ENCODE measurements around the gene KIAA1217. TPM values are rescaled to one million over a fixed set of nuclear protein-coding genes. Genes with fewer than 3 reads are reported as not detected.

The KIAA1217 gene
- total RNA-seq, 1 donor from 2014 or later: 54.3 TPM

DNA sequence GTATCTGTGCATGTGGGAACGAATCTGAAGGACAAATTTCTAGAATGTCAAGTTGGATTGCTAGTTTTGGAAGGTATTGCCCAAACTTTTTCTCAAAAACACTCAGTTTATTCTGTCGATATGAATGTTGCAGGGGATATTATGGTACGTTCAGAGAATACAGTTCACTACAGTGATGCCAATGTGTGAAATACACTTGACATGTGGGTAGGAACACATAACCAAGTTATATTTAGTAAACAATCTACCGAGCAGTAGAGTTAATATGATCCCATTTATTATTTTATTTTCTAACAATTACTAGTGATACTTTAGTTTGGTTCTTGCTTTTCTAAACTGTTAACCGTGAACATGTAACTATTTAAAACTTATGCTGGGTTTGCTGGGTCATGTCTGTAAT is 37.4 kb downstream of the KIAA1217 start:
- Histone ChIP-seq H3K9me3 (no peaks in the 10 kb centered on the region), H3K4me1 (peaks cover 8% of the 10 kb centered on the region), H3K4me3 (no peak overlapping the region), H3K27me3 (no peaks in the 10 kb centered on the region), H3K27ac (no peak overlapping the region), H3K36me3 (no peaks in the 10 kb centered on the region)
- TF ChIP-seq POLR2AphosphoS5 (IDR thresholded peaks at IDR 0.05; ENCODE audit: insufficient read depth in 1 of 2, low read depth in 1 of 2): no peak
- TF ChIP-seq, protein P1, sequence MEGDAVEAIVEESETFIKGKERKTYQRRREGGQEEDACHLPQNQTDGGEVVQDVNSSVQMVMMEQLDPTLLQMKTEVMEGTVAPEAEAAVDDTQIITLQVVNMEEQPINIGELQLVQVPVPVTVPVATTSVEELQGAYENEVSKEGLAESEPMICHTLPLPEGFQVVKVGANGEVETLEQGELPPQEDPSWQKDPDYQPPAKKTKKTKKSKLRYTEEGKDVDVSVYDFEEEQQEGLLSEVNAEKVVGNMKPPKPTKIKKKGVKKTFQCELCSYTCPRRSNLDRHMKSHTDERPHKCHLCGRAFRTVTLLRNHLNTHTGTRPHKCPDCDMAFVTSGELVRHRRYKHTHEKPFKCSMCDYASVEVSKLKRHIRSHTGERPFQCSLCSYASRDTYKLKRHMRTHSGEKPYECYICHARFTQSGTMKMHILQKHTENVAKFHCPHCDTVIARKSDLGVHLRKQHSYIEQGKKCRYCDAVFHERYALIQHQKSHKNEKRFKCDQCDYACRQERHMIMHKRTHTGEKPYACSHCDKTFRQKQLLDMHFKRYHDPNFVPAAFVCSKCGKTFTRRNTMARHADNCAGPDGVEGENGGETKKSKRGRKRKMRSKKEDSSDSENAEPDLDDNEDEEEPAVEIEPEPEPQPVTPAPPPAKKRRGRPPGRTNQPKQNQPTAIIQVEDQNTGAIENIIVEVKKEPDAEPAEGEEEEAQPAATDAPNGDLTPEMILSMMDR (IDR thresholded peaks at IDR 0.05): no peak
- TF ChIP-seq POLR2A (IDR thresholded peaks at IDR 0.05): no peak
- no peak for DNase-seq (ENCODE audit: extremely low spot score in 2 of 2)
- intact Hi-C loops (cut with DNase I): no loop called here

DNA sequence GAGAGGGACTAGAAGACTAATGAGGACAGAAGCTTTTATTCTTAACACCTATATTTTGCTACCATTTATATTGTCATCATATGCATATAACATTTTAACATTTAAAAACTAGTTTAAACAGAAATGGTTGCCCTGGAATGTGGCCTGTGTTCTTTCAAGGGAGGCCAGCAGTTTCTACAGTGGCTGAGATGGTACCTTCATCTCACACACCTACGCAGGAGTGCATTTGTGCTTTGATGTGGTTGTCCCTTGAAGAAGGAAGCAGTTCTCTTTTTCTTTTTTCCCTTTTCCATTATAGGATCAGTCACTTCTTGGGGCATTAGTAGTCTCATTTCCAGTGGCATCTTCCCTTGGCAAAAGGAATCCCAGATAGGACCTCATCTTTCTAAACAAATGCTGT is 38.9 kb downstream of the KIAA1217 start:
- peaks cover 15% of the 10 kb centered on the region for H3K4me1 ChIP-seq
- no peaks in the 10 kb centered on the region for H3K9me3 ChIP-seq
- TF ChIP-seq POLR2A (IDR thresholded peaks at IDR 0.05) (no peak), POLR2AphosphoS5 (IDR thresholded peaks at IDR 0.05; ENCODE audit: insufficient read depth in 1 of 2, low read depth in 1 of 2) (no peak)
- TF ChIP-seq, protein P1 (IDR thresholded peaks at IDR 0.05): no peak
- no peak overlapping the region for H3K4me3 ChIP-seq
- H3K27ac ChIP-seq: no peak overlapping the region
- no peak for DNase-seq (ENCODE audit: extremely low spot score in 2 of 2)
- H3K36me3 ChIP-seq: no peaks in the 10 kb centered on the region
- H3K27me3 ChIP-seq: no peaks in the 10 kb centered on the region
- intact Hi-C loops (cut with DNase I): no loop called here

- Histone ChIP-seq H3K36me3 (no peaks in the 10 kb centered on the region), H3K27ac (no peak overlapping the region), H3K4me3 (no peak overlapping the region), H3K4me1 (peaks cover 16% of the 10 kb centered on the region), H3K27me3 (no peaks in the 10 kb centered on the region), H3K9me3 (no peaks in the 10 kb centered on the region)
- no peak for DNase-seq (ENCODE audit: extremely low spot score in 2 of 2)
- peak in 1 of 2 donors; percentile 64 for TF ChIP-seq POLR2AphosphoS5 (IDR thresholded peaks at IDR 0.05; ENCODE audit: insufficient read depth in 1 of 2, low read depth in 1 of 2)
- TF ChIP-seq POLR2A (IDR thresholded peaks at IDR 0.05): no peak
- intact Hi-C loops (cut with DNase I): no loop called here
Measured at GRCh38 chr10:24249829-24250415, 41.0 kb downstream of the KIAA1217 start.

GRCh38 chr10:24251547-24251946 is 42.6 kb downstream of the KIAA1217 start:
- no peaks in the 10 kb centered on the region for H3K9me3 ChIP-seq
- no peak for DNase-seq (ENCODE audit: extremely low spot score in 2 of 2)
- no peak overlapping the region for H3K4me3 ChIP-seq
- H3K27me3 ChIP-seq: no peaks in the 10 kb centered on the region
- TF ChIP-seq POLR2A (IDR thresholded peaks at IDR 0.05) (no peak), POLR2AphosphoS5 (IDR thresholded peaks at IDR 0.05; ENCODE audit: insufficient read depth in 1 of 2, low read depth in 1 of 2) (peak in 1 of 2 donors; percentile 29)
- TF ChIP-seq, protein P1 (IDR thresholded peaks at IDR 0.05): no peak
- peaks cover 16% of the 10 kb centered on the region for H3K4me1 ChIP-seq
- intact Hi-C loops (cut with DNase I): no loop called here
- H3K27ac ChIP-seq: no peak overlapping the region
- H3K36me3 ChIP-seq: no peaks in the 10 kb centered on the region

DNA sequence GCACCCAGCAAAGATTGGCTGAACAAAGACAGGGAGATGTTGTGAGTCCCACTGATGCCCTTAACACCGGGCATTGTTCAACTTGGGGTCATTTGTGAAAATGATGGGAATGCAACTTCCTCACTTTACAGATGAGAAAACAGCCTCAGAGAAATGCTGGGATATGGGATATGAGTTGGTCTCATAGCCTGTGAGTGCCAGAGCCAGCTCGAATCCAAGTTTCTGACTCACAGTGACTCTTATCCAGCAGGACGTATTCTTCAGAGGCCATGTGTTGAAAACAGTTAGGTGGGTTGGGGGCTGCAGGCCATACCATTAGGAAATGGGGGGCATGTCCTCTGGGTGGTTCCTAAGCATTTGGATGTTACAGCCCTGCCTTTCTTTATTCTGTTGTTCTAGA is 45.2 kb downstream of the KIAA1217 start:
- Histone ChIP-seq H3K27me3 (no peaks in the 10 kb centered on the region), H3K36me3 (no peaks in the 10 kb centered on the region), H3K4me3 (no peak overlapping the region), H3K27ac (no peak overlapping the region), H3K9me3 (no peaks in the 10 kb centered on the region), H3K4me1 (peaks cover 15% of the 10 kb centered on the region)
- intact Hi-C loops (cut with DNase I): no loop called here
- TF ChIP-seq POLR2AphosphoS5 (IDR thresholded peaks at IDR 0.05; ENCODE audit: insufficient read depth in 1 of 2, low read depth in 1 of 2) (no peak), POLR2A (IDR thresholded peaks at IDR 0.05) (no peak)
- TF ChIP-seq, protein P1 (IDR thresholded peaks at IDR 0.05): no peak
- no peak for DNase-seq (ENCODE audit: extremely low spot score in 2 of 2)
